Caki2 (cell line): ENCODE measurements around the gene NPAS3. TPM values are rescaled to one million over a fixed set of nuclear protein-coding genes. Genes with fewer than 3 reads are reported as not detected.

Source experiments
- DNase-seq: peaks from one replicate; pipeline ENCODE4 v3.0.0-alpha.2; 2015; ENCODE audit warnings: low read depth
- in situ Hi-C: cut with HindIII; loops from 2 replicates; pipeline ENCODE4 v1.10.0; 2016; ENCODE audit warnings: low sequenced_read_pairs, low pct_unique_long_range_greater_than_20kb, mixed read lengths
- total RNA-seq: library from RNA; depleted of rRNA; stranded (reverse); fragments of >200 nt; shearing (Covaris generic); gene quantifications from 2 replicates; pipeline ENCODE4 v1.2.3, GENCODE V29; 2014; ENCODE audit warnings: low replicate concordance

Gene NPAS3
- total RNA-seq, 1 experiment from 2014 or later, result 8.1 TPM

GRCh38 chr14:32934881-32935633 is 3.6 kb upstream of the NPAS3 start:
- in situ Hi-C loops, result no loop called here
- DNase-seq, result peak; percentile 8

GRCh38 chr14:32939254-32940065 is 781 bp downstream of the NPAS3 start:
- in situ Hi-C loops, result no loop called here

DNA sequence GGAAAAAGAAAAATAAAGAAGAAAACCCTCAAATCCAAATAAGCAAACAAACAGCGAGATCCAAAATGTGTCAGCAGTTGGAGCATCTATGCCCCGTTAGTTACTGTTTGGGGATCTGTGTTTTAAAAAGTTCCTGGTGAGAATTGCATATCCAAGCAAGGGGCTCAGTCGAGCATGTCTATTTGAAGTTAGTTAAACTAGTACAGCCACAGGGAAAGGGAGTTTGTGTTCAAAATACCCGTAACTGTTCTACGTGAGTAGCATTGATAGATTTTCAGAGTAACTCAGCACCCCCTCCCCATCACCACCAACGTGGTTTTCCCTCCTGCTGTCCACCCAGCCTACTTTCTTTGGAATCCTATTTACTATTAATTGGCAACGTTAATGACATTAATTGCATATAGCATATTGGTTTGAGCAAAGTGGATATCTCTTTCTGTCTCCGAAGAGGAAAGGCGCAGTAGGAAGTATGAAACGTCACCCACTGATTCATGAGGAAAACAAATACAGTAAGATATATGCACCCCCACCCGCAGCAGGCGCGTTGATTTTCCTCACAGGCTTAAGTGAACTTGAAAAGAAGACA is 1.5 kb downstream of the NPAS3 start:
- in situ Hi-C loops, result no loop called here
- no peak for DNase-seq

More at GRCh38 chr14:32939254-32940065, 781 bp downstream of the NPAS3 start:
- peak; percentile 72 for DNase-seq

DNA sequence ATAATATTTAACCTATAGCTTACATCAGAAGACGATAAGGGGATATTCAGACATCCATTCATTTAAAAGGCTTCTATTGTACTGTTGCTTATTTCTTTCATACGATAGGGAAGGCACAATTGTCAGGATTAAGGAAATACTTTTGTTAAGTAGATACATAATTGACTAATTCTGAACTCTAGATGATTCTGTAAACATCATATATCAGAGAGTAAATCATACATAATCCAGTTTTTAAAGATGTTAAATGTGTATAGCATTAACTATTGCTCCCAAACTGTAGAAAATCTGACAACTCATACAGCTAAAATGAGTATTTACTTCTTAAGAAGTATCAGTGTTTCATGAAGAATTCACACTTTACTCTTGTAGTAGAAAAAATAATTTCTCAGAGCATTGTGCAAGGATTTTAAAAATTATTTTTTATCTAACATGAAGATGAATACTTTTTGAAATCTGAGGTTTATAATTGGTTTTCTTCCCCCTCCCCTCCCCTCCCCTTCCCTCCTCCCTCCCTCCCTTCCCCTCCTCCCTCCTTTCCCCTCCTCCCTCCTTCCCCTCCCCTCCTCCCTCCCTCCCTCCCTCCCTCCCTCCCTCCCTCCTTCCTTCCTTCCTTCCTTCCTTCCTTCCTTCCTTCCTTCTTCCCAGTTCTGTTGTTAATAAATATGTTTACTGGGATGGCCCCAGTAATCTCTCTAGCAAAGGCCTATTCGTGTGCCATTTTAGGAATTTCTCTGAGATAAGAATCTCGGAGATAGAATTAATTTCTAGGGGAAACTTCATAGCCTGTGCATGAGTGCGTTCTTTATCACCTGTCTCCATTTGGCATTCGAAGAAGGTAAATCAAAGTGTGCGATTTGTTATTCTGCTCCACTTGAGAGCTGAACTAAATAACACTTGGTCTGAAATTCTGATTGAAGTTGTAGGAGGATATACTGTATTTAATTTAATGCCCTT is 2.3 kb downstream of the NPAS3 start:
- in situ Hi-C loops, result no loop called here

GRCh38 chr14:32941668-32942065 is 3.0 kb downstream of the NPAS3 start:
- DNase-seq, result no peak
- in situ Hi-C loops, result no loop called here

More for the DNA sequence above, 2.3 kb downstream of the NPAS3 start:
- no peak for DNase-seq

- DNase-seq, result no peak
- in situ Hi-C loops, result no loop called here
These were observed 8.4 kb downstream of the NPAS3 start for GRCh38 chr14:32947081-32947480.

- in situ Hi-C loops, result no loop called here
- no peak for DNase-seq
These were observed 9.1 kb downstream of the NPAS3 start for GRCh38 chr14:32947792-32948191.

- in situ Hi-C loops, result no loop called here
- DNase-seq, result no peak
These were observed 11.9 kb downstream of the NPAS3 start for GRCh38 chr14:32950584-32950983.

DNA sequence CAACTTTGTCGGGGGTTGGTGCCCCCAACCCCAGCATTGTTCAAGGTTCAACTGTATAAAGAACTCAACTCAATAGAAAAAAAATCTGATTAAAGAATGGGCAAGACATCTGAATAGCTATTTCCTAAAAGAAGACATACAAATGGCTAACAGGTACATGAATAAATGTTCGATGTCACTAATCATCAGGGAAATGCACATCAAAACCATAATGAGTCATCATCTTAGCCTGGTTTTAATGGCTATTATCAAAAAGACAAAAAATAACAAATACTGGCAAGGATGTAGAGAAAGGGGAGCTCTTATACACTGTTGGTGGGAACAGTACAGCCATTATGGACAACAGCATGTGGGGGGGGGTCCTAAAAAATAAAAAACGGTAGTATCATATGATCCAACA is 28.7 kb downstream of the NPAS3 start:
- in situ Hi-C loops, result no loop called here
- DNase-seq, result no peak

DNA sequence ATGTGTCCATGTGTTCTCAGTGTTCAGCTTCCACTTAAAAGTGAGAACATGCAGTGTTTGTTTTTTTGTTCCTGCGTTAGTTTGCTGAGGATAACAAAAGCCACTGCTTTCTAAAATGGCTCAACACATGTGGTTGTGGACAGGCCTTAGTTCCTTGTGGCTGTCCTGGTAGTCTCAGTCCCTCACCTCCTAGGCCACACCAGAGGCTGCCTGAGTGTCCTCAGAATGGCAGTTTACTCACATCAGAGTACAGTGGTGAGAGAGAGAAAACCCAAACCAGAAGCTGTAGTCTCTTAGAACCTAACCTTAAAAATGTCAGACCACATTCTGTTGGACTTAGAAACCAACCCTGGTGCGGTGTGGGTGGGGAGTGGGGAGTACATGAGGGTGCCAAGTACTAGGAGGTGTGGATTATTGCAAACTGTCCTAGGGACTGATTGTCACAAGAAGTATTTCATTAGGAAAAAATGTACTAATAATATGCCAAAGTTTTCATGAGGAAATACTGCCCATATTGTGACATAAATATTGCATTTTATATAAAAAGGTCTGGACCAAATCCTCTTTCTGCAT is 30.4 kb downstream of the NPAS3 start:
- in situ Hi-C loops, result no loop called here
- DNase-seq, result no peak

DNA sequence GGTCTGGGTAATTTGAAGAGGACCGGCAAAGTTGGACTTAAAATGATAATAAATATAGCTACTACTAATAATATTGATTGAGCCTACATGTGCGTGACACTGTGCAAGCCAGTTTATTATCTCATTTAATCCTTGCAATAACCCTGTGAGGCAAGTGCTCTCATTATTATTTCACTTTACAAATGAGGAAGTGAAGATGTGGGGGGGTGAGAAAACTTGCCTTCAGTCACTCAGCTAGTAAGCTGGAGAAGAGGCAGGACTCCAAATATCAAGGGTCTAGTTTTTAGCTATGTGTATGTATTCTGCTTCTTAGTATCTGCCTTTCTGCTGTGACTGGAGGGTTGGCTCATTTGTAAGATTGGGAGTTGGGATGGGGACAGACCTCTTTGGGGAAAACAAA is 39.2 kb downstream of the NPAS3 start:
- no peak for DNase-seq
- in situ Hi-C loops, result no loop called here

DNA sequence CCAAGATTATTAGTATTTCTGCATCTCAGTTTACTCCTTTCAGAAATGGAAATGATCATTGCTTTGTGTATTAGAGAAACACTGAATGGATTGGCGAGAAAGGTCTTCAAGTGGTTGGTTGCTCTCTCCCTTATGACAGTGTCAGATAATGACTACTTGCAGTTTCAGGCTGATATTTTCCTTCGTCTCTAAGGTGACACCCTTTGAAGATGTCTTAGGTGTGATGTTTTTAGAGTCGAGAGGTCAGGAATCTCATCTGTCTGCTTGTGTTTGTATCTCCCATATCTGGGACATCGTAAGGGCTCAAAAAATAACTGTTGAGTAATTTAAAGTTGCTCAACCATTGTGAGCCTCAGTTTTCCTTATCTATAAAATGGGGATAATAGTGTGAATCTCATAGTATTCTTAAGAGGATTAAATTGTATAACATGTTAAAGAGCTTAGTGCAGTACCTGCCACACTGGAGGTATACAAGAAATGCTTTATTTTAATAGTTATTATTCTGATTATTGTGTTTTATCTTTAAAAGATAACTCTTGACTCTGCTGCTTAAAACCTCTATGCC is 40.1 kb downstream of the NPAS3 start:
- in situ Hi-C loops, result no loop called here

GRCh38 chr14:32980178-32980901 is 41.7 kb downstream of the NPAS3 start:
- no peak for DNase-seq
- in situ Hi-C loops, result no loop called here

More for the DNA sequence above, 40.1 kb downstream of the NPAS3 start:
- no peak for DNase-seq

GRCh38 chr14:32980902-32981501 is 42.3 kb downstream of the NPAS3 start:
- DNase-seq, result no peak
- in situ Hi-C loops, result no loop called here

DNA sequence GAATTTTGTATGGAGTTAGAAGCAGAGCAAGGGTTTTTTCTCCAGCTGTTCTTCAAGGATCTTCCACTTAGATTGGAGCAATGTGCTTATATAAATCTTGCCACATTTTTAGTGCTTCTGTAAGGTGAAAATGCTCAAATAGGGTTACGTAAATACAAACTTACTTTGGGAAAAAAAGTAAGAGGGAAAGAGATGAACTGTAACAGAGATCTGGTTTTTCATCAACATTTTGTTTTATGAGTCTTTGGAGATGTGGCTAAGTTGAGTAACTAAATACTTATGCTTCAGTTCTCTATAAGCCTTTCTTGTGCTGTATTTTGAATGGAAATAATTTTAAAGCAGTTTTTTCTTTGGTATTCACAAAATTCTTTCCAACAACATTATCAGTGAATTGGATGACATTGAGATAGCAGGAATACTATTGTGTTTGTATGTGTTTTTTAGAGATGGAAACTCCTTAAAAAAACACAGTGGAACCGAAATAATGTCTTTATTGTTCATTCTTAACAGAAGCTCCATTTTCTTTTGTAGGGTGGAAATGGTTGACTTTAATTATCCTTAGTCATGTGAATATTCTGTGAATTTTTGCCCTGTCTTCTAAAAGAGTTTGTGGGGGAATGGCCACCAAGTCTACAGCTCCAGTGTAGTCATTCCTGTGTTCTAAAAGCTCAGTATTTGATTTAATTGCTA is 45.7 kb downstream of the NPAS3 start:
- in situ Hi-C loops, result no loop called here
- DNase-seq, result no peak

DNA sequence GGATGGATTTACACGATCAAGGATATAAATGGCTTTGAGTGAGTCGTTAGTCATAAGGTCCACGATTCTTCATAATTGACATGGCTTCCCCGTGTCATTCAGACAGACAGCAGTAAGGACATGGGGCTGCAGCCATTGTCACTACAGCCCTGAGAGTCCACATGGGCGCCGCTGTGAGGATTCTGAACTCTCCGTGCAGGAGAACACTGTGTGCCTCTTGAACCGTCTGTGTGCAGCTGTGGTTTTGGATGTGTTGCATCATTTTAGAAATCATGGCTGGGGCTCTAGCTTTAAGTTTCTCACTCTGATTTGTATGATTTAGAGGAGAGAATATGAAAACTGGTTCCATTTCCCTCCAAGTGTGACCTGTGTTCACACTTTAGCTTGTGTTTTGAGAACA is 47.2 kb downstream of the NPAS3 start:
- in situ Hi-C loops, result no loop called here
- DNase-seq, result peak; percentile 8
